ENCODE data around the gene RUNX1.

GRCh38 chr21:34924194-34924593, 124.9 kb downstream of the RUNX1 start:
- no peak for TF ChIP-seq CTCF (IDR thresholded peaks at IDR 0.05)
- TF ChIP-seq ZFX (IDR thresholded peaks at IDR 0.05; ENCODE audit: borderline replicate concordance): no peak

All from 22Rv1 (cell line).